Erythroblast (primary cell): ENCODE results near the gene SLC19A1.

Experiments used
- DNase-seq, 2 experiments: peaks; one replicate each; lab custom pipeline; 2025; lab: John Stamatoyannopoulos, UW
- GATA1 ChIP-seq: IDR thresholded peaks from 2 replicates; pipeline ENCODE4 v1.6.1; 2011; ENCODE audit warnings: low read depth, mild to moderate bottlenecking, control low read depth, low read length, moderate library complexity
- POLR2A ChIP-seq: IDR thresholded peaks from 2 replicates; pipeline ENCODE4 v1.6.1; 2011; ENCODE audit warnings: mild to moderate bottlenecking, low read length

The SLC19A1 gene

DNA sequence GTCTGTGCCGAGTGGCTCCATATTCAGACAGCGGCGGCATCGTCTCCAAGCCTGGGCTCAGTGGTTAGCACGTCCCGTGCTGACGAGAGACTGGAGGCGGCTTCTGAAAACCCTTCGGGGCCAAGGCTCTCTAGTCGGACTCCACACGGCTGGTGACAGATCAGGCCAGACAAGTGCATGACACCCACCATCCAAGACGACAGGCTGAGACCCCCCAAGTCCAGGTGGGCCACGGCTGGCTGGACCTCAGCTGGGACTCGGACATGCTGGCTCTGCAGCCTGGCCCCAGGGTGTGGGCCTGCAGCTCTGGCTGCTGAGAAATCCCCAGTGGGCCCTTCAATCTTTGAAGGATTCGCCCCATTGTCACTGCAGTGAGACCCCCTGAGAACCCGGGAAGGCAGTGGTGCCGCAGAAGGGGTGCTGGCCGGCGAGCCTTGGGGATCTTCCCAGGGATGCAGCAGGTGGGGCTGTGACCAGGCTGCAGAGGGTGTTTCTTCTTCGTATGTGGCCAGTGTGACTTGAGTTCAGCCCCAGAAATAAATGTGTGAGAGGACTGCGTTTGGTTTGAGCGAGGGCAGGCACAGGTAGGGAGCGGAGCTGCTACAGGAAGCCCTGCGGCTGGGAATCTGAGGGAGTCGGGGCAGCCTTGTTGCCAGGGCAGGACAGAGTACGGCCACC lies 15.9 kb upstream of the SLC19A1 start:
- DNase-seq = no peak
- no peak for TF ChIP-seq GATA1
- no peak for TF ChIP-seq POLR2A

DNA sequence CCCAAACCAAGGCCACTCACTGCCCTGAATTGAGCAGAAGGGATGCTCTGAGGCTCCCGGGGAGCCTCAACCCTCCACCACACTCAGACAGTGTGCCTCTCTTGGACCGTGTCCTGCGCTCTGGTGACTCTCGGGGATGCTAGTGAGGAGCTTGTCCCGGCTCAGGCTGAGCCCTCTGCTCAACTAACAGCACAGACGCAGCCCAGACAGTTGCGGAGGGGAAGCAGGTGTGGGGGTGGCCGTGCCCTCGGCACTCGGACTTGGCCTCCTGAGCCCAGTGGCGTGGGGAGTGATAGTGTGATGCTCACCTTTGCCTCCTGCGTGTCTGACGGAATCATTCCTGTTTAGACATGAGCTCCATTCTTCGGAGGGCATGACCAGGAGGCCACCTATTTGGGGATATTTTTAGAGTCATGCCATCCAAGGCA lies 15.4 kb upstream of the SLC19A1 start:
- TF ChIP-seq POLR2A = no peak
- TF ChIP-seq GATA1 = no peak
- DNase-seq = no peak

DNA sequence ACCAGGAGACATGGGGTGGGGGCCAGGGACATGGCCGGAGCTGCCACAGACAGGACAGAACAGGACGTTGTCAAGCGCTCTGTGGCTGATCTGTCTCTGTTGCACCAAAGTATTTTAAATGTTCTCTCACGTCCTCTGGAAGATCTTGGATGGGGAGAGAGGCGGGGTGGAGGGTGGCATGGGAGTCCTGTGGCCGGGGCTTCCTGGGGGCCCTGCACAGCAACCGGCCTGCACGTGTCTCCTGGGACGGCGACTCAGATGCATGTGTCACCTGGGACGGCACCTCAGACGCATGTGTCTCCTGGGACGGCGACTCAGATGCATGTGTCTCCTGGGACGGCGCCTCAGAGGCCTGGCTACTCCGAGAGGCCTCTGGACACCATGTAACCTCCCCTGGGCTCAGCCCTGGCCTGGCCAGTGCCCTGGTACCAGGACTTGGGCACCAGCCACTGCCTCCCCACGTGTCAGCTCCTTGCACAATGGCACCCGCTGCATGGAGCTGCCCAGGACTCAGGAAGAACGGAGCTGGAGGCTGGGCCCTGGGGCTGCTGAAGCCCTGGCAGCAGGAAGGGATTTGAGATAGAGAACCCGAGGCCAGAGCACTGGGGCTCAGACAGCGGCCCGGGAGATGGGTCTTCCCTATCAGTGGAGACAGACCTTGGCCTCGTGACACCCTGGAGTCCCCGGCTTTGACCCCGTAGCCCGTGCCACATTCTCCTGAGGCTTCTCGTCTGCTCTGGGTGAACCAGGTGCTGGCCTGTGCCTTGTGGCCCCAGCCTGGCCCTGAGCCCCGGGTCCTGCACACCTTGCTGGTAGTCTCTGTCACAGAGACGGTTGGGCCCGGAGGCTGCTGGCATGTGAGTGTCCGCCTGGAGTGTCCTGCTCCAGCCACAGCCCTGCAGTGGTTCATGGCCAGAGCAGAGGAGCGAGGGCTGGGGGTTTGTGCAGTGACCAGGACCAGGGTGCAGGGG lies 14.7 kb upstream of the SLC19A1 start:
- no peak for DNase-seq
- TF ChIP-seq GATA1 (no peak), POLR2A (no peak)

DNA sequence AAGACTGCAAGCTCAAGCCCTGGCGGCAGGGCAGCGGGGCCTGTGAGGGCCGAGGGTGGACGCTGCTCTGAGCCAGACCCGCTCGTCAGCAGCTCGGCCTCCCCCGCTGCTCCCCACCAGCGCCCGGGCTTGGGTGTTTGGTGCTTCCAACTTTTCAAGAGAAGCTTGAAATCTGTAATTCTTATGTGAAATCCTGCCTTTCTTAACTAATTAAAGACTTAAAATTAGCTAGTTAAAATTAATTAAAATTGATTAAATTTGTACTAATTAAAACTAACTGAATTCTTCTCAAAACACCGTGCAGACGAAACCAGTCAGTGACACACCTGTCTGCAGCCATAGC lies 14.0 kb upstream of the SLC19A1 start:
- no peak for TF ChIP-seq GATA1
- TF ChIP-seq POLR2A = no peak

GRCh38 chr21:45555557-45556301 lies 13.5 kb upstream of the SLC19A1 start:
- TF ChIP-seq POLR2A (no peak), GATA1 (no peak)
- DNase-seq = peak; percentile 70 to 77

More for the DNA sequence above, 14.0 kb upstream of the SLC19A1 start:
- no peak for DNase-seq

- no peak for DNase-seq
- TF ChIP-seq GATA1 (no peak), POLR2A (no peak)
Measured at GRCh38 chr21:45555251-45555556, 13.0 kb upstream of the SLC19A1 start.

DNA sequence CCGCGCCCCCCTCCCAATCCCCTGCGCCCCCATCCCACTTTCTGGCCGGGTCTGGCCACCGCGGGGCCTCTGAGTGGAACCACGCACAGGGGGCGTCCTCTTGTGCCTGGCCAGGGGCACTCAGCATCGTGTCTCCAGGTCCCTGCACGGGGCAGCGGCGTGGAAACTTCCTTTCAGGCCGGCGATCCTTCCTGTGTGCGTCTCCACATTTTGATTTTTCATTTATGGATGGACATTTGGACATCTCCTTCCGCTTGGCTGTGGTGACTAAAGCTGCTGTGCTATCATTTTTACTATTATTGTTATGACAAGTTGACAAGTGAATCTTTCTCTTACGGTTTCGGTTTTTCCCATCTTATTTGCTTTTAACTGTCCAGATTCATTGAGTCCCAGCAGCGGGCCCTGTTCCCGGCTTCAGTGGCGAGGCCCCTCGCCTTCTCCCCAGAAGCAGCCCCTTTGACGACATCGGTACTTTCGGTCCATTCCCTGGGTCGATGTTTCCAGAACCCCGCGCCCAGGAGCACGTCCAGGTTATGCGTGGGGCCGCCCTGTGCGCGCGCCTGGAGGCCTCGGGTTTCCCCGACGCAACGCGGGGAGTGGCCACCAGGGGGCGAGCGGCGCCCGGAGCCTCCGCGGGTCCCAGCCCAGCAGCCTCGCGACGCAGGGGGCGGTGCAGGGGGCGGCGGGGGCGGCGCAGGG lies 12.4 kb upstream of the SLC19A1 start:
- TF ChIP-seq POLR2A (no peak), GATA1 (no peak)
- peak; percentile 60 to 77 for DNase-seq

DNA sequence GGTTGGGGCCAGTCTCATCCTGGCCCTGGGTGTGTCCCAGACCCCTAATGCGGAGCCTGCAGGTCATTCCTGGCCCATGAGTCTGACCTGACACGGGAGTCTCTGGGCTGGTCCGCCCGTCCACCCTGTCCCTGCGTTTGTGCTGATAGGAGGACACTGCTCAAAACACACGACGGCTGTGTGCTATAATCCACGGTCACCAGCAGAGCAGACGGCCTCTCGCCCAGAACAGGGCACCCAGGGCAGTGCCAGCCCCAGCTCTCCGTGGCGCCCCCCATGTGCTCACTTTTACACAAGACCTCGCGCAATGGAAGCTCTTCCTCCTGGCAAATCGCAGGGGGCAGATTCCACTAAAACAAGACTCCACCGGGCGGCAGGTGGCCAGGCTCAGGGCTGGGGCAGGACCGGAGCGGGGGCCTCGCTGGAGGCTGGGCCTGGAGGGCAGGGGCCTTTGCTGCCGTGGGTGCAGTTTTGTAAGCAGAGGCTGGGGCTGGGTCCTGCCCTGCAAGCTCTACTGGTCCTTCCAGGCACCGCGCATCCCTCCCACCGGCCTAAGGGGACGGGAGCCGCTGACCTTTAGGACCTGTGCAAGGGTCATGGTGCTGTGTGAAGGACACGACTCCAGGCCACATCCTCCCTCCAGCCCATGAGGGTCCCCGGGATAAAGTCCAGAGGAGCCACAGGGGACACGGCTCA lies 10.6 kb upstream of the SLC19A1 start:
- no peak for TF ChIP-seq GATA1
- no peak for DNase-seq

DNA sequence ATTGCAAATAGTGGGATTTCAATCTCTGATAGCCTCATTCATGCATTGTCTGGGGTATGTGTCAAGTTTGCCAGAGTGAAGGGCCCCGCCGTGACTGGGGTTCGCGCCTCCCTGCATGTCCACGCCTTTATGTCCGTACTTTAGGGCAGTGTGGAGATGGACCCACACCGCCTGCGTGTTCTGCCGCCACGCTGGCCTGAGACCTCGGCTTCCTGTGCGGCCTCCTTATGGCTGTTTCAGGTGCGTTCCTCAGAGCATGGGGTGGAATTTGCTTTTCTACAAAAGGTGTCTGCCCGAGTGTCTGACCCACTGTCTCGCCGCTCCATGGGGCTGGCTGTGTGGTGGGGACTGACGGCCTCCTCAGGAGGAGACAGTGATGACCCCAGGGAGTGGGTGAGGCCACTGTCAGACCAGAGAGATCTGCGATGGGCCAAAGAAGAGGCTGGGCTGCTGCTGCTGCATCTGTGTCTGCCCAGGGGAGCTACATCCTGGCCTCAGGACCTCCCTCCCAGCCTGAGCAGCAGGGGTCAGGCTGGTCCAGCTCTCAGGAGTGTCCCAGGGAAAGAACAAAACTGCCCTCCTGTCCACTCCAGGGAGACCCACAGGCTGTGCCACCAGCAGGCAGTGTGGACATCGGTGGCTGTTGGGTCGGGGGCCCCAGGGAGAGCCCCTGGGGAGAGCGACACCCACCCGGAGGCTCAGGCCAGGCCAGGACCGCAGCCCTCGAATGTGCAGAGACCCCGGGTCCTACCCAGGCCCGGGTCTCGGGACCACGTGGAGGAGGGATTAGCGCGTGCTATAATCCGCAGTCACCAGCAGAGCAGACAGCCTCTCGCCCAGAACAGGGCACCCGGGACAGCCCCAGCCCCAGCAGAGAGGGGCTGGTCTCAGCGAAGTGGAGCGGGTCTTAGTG lies 9.8 kb upstream of the SLC19A1 start:
- TF ChIP-seq POLR2A = no peak
- no peak for TF ChIP-seq GATA1
- DNase-seq = no peak

DNA sequence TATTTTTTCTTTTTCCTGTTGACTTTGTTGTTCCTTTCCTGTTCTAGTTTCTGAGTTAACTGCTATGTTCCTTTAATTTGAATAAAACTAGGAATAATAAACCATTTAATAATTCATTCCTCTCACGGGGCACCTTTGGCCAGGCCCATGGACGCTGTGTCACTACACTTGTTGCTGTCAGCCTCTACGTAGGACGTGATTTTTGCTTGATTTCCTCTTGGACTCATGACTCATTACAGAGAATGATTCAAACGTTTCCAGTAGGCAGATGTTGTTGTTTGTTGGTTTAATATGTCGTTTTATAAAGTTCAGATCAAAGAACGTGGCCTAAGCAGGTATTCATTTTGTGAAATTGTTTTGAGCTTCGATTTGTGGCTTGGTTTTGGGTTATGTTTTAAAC lies 9.1 kb upstream of the SLC19A1 start:
- DNase-seq = peak in 1 of 2 experiments; percentile 29
- TF ChIP-seq POLR2A (no peak), GATA1 (no peak)

- DNase-seq = no peak
- no peak for TF ChIP-seq POLR2A
Measured at GRCh38 chr21:45550522-45551210, 8.4 kb upstream of the SLC19A1 start.
